ENCODE data around the gene RUNX1. TPM values are rescaled to one million over a fixed set of nuclear protein-coding genes. Genes with fewer than 3 reads are reported as not detected.

Gene RUNX1
- total RNA-seq, 6 experiments from 2014 or later: 2.9 to 18.3 (median 4.3) TPM

GRCh38 chr21:34986561-34987500 is 62.3 kb downstream of the RUNX1 start:
- intact Hi-C loops (cut with DNase I): no loop called here
- DNase-seq (no peak), ATAC-seq (no peak)
- H3K27me3 ChIP-seq: no peaks in the 10 kb centered on the region
- H3K36me3 ChIP-seq: no peaks in the 10 kb centered on the region
- no peak overlapping the region for H3K4me3 ChIP-seq
- H3K27ac ChIP-seq: no peak overlapping the region
- WGBS (ENCODE audit: insufficient coverage, low coverage, low lambda C conversion rate, missing lambda C conversion rate): 63% methylated on average over 12 of the region's 16 CpGs
- no peak for TF ChIP-seq POLR2A (IDR thresholded peaks at IDR 0.05)
- no peak for TF ChIP-seq CTCF (IDR thresholded peaks at IDR 0.05)
- no peaks in the 10 kb centered on the region for H3K9me3 ChIP-seq
- H3K4me1 ChIP-seq: no peaks in the 10 kb centered on the region

- DNase-seq: no peak
- Histone ChIP-seq H3K36me3 (no peaks in the 10 kb centered on the region), H3K4me1 (no peaks in the 10 kb centered on the region), H3K27ac (no peak overlapping the region), H3K27me3 (no peaks in the 10 kb centered on the region), H3K9me3 (no peaks in the 10 kb centered on the region), H3K4me3 (no peak overlapping the region)
- intact Hi-C loops (cut with DNase I): no loop called here
- no peak for TF ChIP-seq CTCF (IDR thresholded peaks at IDR 0.05)
- TF ChIP-seq POLR2A (IDR thresholded peaks at IDR 0.05): no peak
- ATAC-seq: no peak
- 67% methylated on average over 2 of the region's 3 CpGs for WGBS (ENCODE audit: insufficient coverage, low coverage, low lambda C conversion rate, missing lambda C conversion rate)
Observed at GRCh38 chr21:34984356-34985058, 64.6 kb downstream of the RUNX1 start.

GRCh38 chr21:34983680-34984086 is 65.4 kb downstream of the RUNX1 start:
- H3K36me3 ChIP-seq: no peaks in the 10 kb centered on the region
- H3K9me3 ChIP-seq: no peaks in the 10 kb centered on the region
- ATAC-seq: peak in 1 of 4 donors; percentile 20
- intact Hi-C loops (cut with DNase I): no loop called here
- no peak for DNase-seq
- no peak overlapping the region for H3K27ac ChIP-seq
- no peaks in the 10 kb centered on the region for H3K27me3 ChIP-seq
- no peak overlapping the region for H3K4me3 ChIP-seq
- no peaks in the 10 kb centered on the region for H3K4me1 ChIP-seq
- no peak for TF ChIP-seq POLR2A (IDR thresholded peaks at IDR 0.05)
- no peak for TF ChIP-seq CTCF (IDR thresholded peaks at IDR 0.05)

- Histone ChIP-seq H3K27ac (no peak overlapping the region), H3K36me3 (no peaks in the 10 kb centered on the region), H3K9me3 (no peaks in the 10 kb centered on the region), H3K4me3 (no peak overlapping the region), H3K4me1 (no peaks in the 10 kb centered on the region), H3K27me3 (no peaks in the 10 kb centered on the region)
- DNase-seq: no peak
- no peak for TF ChIP-seq POLR2A (IDR thresholded peaks at IDR 0.05)
- TF ChIP-seq CTCF (IDR thresholded peaks at IDR 0.05): no peak
- intact Hi-C loops (cut with DNase I): no loop called here
- WGBS (ENCODE audit: insufficient coverage, low coverage, low lambda C conversion rate, missing lambda C conversion rate): 93% methylated on average over 7 of the region's 7 CpGs
- no peak for ATAC-seq
Observed at GRCh38 chr21:34981791-34982190, 67.3 kb downstream of the RUNX1 start.

Data from right lobe of liver (tissue), 6 donors.